Choroid plexus epithelial cell (primary cell): Measurements from ENCODE around the gene KLF4.
A peak's percentile ranks its signal among the peaks of the same experiment; 100 is the strongest.

Source experiments
- DNase-seq: peaks from one replicate; pipeline ENCODE4 v3.0.0-alpha.2; 2010; ENCODE audit warnings: low read depth
- H3K4me3 ChIP-seq: 2 replicates; pipeline ENCODE4 v1.5.1; 2011; ENCODE audit warnings: low read depth, mild to moderate bottlenecking, control low read depth, low read length, moderate library complexity
- TF ChIP-seq, protein P1 (sequence below): conservative IDR thresholded peaks from 2 replicates; pipeline ENCODE4 v1.5.1; 2011; ENCODE audit warnings: low read depth, mild to moderate bottlenecking, control low read depth, inconsistent platforms, low read length, moderate library complexity

KLF4 gene

DNA sequence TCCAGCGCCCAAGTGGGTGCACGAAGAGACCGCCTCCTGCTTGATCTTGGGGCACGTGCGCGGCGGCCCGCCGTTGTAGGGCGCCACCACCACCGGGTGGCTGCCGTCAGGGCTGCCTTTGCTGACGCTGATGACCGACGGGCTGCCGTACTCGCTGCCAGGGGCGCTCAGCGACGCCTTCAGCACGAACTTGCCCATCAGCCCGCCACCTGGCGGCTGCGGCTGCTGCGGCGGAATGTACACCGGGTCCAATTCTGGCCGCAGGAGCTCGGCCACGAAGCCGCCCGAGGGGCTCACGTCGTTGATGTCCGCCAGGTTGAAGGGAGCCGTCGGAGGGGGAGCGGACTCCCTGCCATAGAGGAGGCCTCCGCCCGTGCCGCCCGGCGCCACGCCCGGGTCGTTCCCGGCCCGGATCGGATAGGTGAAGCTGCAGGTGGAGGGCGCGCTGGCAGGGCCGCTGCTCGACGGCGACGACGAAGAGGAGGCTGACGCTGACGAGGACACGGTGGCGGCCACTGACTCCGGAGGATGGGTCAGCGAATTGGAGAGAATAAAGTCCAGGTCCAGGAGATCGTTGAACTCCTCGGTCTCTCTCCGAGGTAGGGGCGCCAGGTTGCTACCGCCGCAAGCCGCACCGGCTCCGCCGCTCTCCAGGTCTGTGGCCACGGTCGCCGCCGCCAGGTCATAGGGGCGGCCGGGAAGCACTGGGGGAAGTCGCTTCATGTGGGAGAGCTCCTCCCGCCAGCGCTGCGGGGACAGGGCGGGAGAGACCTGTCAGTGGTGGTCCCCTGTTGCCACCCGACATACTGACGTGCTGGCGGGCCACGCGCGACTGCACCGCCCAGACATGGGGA is 1.8 kb downstream of the KLF4 start:
- TF ChIP-seq, protein P1, sequence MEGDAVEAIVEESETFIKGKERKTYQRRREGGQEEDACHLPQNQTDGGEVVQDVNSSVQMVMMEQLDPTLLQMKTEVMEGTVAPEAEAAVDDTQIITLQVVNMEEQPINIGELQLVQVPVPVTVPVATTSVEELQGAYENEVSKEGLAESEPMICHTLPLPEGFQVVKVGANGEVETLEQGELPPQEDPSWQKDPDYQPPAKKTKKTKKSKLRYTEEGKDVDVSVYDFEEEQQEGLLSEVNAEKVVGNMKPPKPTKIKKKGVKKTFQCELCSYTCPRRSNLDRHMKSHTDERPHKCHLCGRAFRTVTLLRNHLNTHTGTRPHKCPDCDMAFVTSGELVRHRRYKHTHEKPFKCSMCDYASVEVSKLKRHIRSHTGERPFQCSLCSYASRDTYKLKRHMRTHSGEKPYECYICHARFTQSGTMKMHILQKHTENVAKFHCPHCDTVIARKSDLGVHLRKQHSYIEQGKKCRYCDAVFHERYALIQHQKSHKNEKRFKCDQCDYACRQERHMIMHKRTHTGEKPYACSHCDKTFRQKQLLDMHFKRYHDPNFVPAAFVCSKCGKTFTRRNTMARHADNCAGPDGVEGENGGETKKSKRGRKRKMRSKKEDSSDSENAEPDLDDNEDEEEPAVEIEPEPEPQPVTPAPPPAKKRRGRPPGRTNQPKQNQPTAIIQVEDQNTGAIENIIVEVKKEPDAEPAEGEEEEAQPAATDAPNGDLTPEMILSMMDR = peak; percentile 73
- DNase-seq = peak; percentile 63
- H3K4me3 ChIP-seq = peak overlapping the region; percentile 70

GRCh38 chr9:107486674-107487520 is 2.7 kb downstream of the KLF4 start:
- TF ChIP-seq, protein P1 = no peak
- peak overlapping the region; percentile 70 for H3K4me3 ChIP-seq
- no peak for DNase-seq

GRCh38 chr9:107485458-107486043 is 4.0 kb downstream of the KLF4 start:
- DNase-seq = no peak
- H3K4me3 ChIP-seq = no peak overlapping the region
- TF ChIP-seq, protein P1 = no peak

DNA sequence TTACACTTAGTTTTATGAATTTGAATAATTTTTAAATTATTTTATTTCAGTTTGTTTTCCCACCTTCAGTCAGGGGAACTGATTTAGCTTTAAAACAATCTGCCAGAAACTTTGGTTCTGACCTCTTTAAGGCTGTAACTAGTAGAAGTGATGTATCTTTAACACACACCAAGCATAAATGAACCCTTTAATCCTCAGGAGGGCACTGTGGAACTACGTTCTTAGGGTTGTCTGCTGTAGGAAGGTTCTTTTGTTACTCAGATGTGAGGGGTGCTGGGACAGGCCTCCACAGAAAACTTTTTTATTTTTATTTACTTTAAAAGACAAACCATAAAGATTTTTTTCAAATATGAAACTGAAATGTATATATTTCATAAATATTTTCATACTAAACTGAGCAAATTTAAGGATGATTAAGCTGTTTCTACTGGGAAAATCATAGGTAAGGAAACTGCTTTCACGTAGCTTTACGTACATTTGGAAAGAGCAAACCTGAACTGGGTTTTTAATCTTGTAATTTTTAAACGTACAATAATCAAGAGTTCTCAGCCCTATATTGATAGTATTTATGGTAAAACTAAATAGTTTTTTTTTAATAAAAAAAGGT is 5.3 kb downstream of the KLF4 start:
- TF ChIP-seq, protein P1 = peak; percentile 77
- no peak overlapping the region for H3K4me3 ChIP-seq
- peak; percentile 91 for DNase-seq

DNA sequence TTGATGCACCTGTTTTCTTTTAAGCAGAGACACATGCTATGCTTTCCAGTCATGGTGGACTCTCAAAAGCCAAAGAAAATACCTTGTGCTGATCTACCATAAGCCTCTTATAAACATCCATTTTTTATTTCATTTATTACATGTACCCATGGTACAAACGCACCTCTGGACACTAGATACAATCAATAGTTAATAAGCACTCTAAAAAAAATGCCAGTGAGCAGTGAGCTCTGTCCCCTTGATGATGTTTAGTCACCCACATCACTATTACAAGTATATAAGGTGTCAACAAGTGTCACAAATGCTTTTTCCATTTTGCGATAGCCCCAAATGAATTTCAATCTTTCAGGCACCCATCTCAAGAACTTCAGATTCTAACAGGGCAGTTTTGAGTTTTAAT is 5.9 kb downstream of the KLF4 start:
- TF ChIP-seq, protein P1 = no peak
- no peak overlapping the region for H3K4me3 ChIP-seq
- DNase-seq = no peak

DNA sequence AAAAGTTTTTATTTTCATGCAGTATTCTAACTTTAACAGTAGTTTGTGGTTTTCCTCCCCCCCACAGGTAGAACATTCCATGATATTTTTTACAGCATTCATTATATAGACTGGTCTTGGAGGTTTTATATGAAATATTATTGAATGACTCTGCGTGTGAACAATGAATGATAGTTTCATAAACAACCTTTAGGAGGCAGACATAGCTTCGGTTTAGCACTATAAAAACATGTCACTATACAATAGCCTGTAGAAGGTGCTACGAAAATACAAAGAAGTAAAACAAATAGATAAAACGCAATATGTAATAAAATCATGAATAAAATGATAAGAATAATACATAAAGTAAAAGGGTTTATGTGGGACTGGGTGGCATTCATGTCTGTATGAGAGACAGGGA is 8.5 kb downstream of the KLF4 start:
- DNase-seq = peak; percentile 42
- peak overlapping the region; percentile 11 for H3K4me3 ChIP-seq
- TF ChIP-seq, protein P1 = peak; percentile 38
